ENCODE results near the gene BIN1.

- TF ChIP-seq CTCF (IDR thresholded peaks at IDR 0.05): no peak
- TF ChIP-seq EZH2 (IDR thresholded peaks at IDR 0.05; ENCODE audit: borderline replicate concordance, insufficient read depth, low read depth, low read length, poor library complexity, severe bottlenecking): no peak
Observed at GRCh38 chr2:127048969-127049897, 57.7 kb downstream of the BIN1 start.
